ENCODE measurements around the gene MYRIP.

Gene MYRIP

DNA sequence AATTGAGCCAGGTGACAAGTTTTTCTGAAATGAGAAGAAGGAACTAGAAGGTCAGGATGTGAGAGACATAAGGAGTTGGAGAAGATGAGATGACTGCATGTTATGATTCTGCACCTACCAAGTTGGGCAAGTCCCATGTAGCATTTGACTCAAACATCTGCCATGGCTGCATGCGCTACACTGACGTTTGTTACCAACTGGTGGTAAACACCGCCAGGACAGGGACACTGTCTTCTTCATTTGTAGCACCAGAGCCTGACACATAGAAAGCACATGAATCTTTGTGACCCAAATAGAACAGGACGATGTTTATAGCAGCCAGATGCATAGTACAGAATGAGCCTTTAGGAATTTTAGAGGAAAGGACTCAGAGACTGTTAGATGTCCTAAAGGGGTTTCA, 236.7 kb downstream of the MYRIP start:
- H3K36me3 Mint-ChIP-seq (ENCODE audit: low read depth): no peaks in the 10 kb centered on the region
- TF ChIP-seq CTCF (IDR thresholded peaks at IDR 0.05): no peak
- peaks cover 19% of the 10 kb centered on the region for H3K9me3 Mint-ChIP-seq
- DNase-seq: no peak
- H3K4me1 Mint-ChIP-seq: no peaks in the 10 kb centered on the region
- no peaks in the 10 kb centered on the region for H3K27me3 Mint-ChIP-seq (ENCODE audit: low read depth, poor library complexity)
- no peak overlapping the region for H3K27ac Mint-ChIP-seq
- H3K4me3 Mint-ChIP-seq: no peak overlapping the region

- Mint-ChIP-seq H3K9me3 (peaks cover 20% of the 10 kb centered on the region), H3K4me3 (no peak overlapping the region), H3K27me3 (ENCODE audit: low read depth, poor library complexity) (no peaks in the 10 kb centered on the region), H3K27ac (no peak overlapping the region), H3K4me1 (no peaks in the 10 kb centered on the region), H3K36me3 (ENCODE audit: low read depth) (no peaks in the 10 kb centered on the region)
- TF ChIP-seq CTCF (IDR thresholded peaks at IDR 0.05): no peak
- DNase-seq: no peak
These were observed 238.0 kb downstream of the MYRIP start for GRCh38 chr3:40047406-40047805.

DNA sequence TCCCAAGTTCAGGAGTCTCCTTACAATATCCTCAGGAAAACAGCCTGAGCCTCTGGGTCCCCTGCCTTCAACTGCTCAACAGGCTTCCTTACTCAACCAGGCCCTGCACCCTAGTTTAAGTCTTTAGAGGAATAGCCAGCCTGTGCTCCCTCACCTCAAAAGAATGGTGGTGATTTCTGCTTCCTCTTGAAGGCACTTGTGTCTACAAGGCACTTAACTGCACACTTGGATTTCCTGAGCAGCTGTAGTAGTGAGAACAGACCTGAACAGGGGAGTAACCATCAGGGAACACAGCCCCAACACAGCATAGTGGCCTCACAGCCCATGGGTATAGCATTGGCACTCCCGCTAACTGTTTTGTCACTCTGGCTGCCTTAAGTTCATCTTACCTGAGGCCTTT, 244.3 kb downstream of the MYRIP start:
- no peaks in the 10 kb centered on the region for H3K27me3 Mint-ChIP-seq (ENCODE audit: low read depth, poor library complexity)
- DNase-seq: no peak
- no peak overlapping the region for H3K4me3 Mint-ChIP-seq
- peaks cover 20% of the 10 kb centered on the region for H3K9me3 Mint-ChIP-seq
- TF ChIP-seq CTCF (IDR thresholded peaks at IDR 0.05): no peak
- H3K27ac Mint-ChIP-seq: no peak overlapping the region
- H3K4me1 Mint-ChIP-seq: no peaks in the 10 kb centered on the region
- H3K36me3 Mint-ChIP-seq (ENCODE audit: low read depth): no peaks in the 10 kb centered on the region

DNA sequence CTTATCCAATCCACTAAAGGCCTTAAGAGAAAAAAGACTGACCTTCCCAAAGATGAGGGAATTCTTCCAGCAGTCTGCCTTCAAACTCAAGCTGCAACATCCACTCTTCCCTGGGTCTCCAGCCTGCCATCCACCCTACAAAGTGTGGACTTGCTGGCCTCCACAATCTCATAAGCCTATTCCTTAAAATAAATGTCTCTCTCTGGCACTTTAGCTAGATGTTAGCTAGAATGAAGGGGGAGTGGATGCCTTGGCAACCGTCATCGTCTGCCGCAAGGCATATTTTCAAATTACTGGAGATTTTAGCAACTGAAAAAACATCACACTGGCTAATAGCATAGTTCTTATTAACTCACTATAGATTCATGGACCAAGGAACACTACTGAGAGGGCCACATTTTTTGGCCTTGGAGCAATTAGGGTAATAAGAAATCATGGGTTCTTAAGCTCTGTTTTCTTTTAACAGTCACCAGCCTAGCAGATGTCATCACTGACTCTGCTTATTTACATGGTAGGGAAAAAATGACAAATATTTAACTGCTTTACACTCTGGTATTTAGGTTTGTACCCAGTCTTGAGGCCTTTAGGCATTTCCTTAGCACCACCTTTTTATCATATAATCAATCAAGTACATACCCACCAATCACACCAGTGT, 245.3 kb downstream of the MYRIP start:
- TF ChIP-seq CTCF (IDR thresholded peaks at IDR 0.05): no peak
- H3K27ac Mint-ChIP-seq: peak overlapping the region; percentile 43
- H3K4me1 Mint-ChIP-seq: no peaks in the 10 kb centered on the region
- no peak overlapping the region for H3K4me3 Mint-ChIP-seq
- H3K27me3 Mint-ChIP-seq (ENCODE audit: low read depth, poor library complexity): no peaks in the 10 kb centered on the region
- DNase-seq: no peak
- H3K9me3 Mint-ChIP-seq: peaks cover 19% of the 10 kb centered on the region
- H3K36me3 Mint-ChIP-seq (ENCODE audit: low read depth): no peaks in the 10 kb centered on the region

GRCh38 chr3:40055361-40055760, 246.0 kb downstream of the MYRIP start:
- TF ChIP-seq CTCF (IDR thresholded peaks at IDR 0.05): no peak
- no peak for DNase-seq
- Mint-ChIP-seq H3K4me3 (no peak overlapping the region), H3K27me3 (ENCODE audit: low read depth, poor library complexity) (no peaks in the 10 kb centered on the region), H3K4me1 (no peaks in the 10 kb centered on the region), H3K36me3 (ENCODE audit: low read depth) (no peaks in the 10 kb centered on the region), H3K27ac (no peak overlapping the region), H3K9me3 (peaks cover 16% of the 10 kb centered on the region)

GRCh38 chr3:40055956-40056355, 246.5 kb downstream of the MYRIP start:
- no peak overlapping the region for H3K27ac Mint-ChIP-seq

More at GRCh38 chr3:40055956-40056355, 246.5 kb downstream of the MYRIP start:
- no peaks in the 10 kb centered on the region for H3K4me1 Mint-ChIP-seq
- no peak for DNase-seq
- H3K36me3 Mint-ChIP-seq (ENCODE audit: low read depth): no peaks in the 10 kb centered on the region
- H3K27me3 Mint-ChIP-seq (ENCODE audit: low read depth, poor library complexity): no peaks in the 10 kb centered on the region
- TF ChIP-seq CTCF (IDR thresholded peaks at IDR 0.05): no peak
- H3K4me3 Mint-ChIP-seq: no peak overlapping the region
- H3K9me3 Mint-ChIP-seq: peaks cover 10% of the 10 kb centered on the region

Data from nephron progenitor cell (in vitro differentiated cells).